HG03521 (cell line): ENCODE data around the gene E2F4.
A peak's percentile ranks its signal among the peaks of the same experiment; 100 is the strongest.

Experiments
- ATAC-seq: cut with Tn5 transposase; IDR thresholded peaks from one replicate; pipeline ENCODE4 v1.9.1; 2021; ENCODE audit warnings: mild to moderate bottlenecking, moderate library complexity; ENCODE audit not compliant: unreplicated experiment

The E2F4 gene

GRCh38 chr16:67207249-67208091 is 15.5 kb downstream of the E2F4 start:
- no peak for ATAC-seq

GRCh38 chr16:67208154-67208896 is 16.4 kb downstream of the E2F4 start:
- no peak for ATAC-seq

GRCh38 chr16:67209565-67209964 is 17.6 kb downstream of the E2F4 start:
- no peak for ATAC-seq

- no peak for ATAC-seq
These were observed 18.3 kb downstream of the E2F4 start for GRCh38 chr16:67210069-67210937.

GRCh38 chr16:67211674-67212073 is 19.7 kb downstream of the E2F4 start:
- ATAC-seq: no peak

DNA sequence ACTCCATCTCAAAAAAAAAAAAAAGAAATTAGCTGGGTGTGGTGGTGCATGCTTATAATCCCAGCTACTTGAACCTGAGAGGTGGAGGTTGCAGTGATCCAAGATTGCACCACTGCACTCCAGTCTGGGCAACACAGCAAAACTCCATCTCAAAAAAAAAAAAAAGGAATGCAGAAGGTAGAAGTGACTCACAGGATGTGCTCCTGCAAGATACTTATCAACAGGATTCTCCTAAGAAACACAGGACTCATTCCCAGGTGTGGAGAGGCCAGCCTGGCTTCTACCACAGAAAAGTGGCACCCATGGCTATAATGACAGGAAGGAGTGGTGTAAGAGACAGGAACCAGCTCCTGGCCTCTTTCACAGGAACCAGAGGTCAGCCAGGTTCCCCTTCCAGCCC is 20.8 kb downstream of the E2F4 start:
- no peak for ATAC-seq

GRCh38 chr16:67213197-67214019 is 21.5 kb downstream of the E2F4 start:
- ATAC-seq: no peak

GRCh38 chr16:67215706-67216105 is 23.8 kb downstream of the E2F4 start:
- ATAC-seq: no peak

GRCh38 chr16:67216612-67217490 is 24.9 kb downstream of the E2F4 start:
- ATAC-seq: no peak

GRCh38 chr16:67223992-67224391 is 32.0 kb downstream of the E2F4 start:
- no peak for ATAC-seq

DNA sequence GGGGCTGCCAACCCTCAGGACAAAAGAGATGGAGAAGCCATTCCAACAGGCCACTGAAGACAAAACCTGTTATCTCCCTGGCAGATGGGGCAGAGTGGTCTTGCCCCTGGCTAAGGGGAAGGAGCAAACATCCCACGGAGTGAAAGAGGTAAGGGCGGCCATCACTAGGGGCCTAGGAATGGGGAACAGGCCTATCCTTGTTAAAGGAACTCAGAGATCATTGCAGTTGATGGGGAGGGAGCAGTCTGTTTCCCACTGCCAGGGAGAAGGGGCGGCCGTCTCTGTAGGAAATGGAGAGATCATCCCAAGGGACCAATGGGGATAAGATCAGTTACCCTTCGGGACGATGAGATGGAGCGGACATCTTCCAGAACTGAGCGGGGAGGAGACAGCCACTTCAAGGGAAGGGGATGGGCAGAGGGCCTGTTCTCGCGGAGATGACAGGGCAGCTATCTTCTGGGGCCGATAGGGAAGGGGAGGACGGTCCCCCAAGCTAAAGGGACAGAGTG is 34.4 kb downstream of the E2F4 start:
- no peak for ATAC-seq

- peak; percentile 95 for ATAC-seq
These were observed 35.0 kb downstream of the E2F4 start, which contains the start of gene TMEM208 for GRCh38 chr16:67226804-67227566. TSS of gene TMEM208 (plus strand) at chr16:67227130. CDS start at chr16:67227219, 89 bp downstream.

- no peak for ATAC-seq
These were observed 35.6 kb downstream of the E2F4 start for GRCh38 chr16:67227567-67227921.

DNA sequence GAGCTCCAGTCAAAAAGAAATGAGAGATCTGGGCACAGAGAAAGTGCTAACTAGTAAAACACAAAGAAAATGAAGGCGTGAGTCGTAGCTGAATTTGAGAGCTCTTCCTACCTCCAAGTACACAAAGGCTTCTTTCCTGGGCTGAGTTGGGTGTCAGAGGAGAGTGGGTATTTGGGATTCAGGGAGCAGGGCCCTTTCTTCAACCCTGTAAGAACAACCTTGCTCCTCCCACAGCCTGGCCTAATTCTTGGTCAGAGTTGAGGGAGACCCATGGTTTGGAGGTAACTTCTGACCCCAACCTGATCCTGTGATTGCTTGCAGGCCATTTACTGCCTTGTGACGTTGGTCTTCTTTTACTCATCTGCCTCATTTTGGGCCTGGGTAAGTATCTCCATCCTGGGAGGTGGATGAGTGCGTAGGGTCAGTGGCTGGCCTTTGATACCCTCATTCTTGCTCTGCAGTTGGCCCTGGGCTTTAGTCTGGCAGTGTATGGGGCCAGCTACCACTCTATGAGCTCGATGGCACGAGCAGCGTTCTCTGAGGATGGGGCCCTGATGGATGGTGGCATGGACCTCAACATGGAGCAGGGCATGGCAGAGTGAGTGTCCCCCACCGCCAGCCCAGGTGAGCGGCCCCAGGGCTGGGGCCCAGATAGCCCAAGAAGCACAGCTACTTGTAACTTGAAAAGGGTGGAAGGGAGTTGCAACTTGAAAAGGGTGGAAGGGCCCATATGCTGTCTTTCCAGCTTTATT is 36.3 kb downstream of the E2F4 start:
- ATAC-seq: no peak

GRCh38 chr16:67228905-67229304 is 37.0 kb downstream of the E2F4 start:
- no peak for ATAC-seq

GRCh38 chr16:67229906-67230808 is 38.2 kb downstream of the E2F4 start:
- ATAC-seq: no peak
